ENCODE measurements around the gene LMBRD2. TPM values are rescaled to one million over a fixed set of nuclear protein-coding genes. Genes with fewer than 3 reads are reported as not detected.
"Not testable (repeated sequence)": the region's sequence is repeated elsewhere in the genome, so short reads cannot be mapped to it uniquely, and the experiment has no call there.

LMBRD2 gene
- total and polyA plus RNA-seq, 2 donors (not counting 3 experiments of a cell fraction or from before 2014, with no cell fraction given): 1.2 to 5.2 TPM

- Histone ChIP-seq H3K36me3 (ENCODE audit: control insufficient read depth in 2 of 2, extremely low read depth in 1 of 2, insufficient read depth in 2 of 2, low read length in 2 of 2) (peaks cover 0 to 9% of the 10 kb centered on the region in 2 experiments), H3K9me1 (replicated peaks; ENCODE audit: control insufficient read depth, extremely low read depth, insufficient read depth, low read length) (no peaks in the 10 kb centered on the region), H4K20me1 (replicated peaks; ENCODE audit: control insufficient read depth, extremely low read depth, insufficient read depth, low read length) (no peaks in the 10 kb centered on the region), H3K4me1 (ENCODE audit: control insufficient read depth, extremely low read depth, insufficient read depth, low read length) (no peaks in the 10 kb centered on the region), H3K27me3 (ENCODE audit: control insufficient read depth in 2 of 2, insufficient read depth in 2 of 2, low read length in 2 of 2) (no peaks in the 10 kb centered on the region), H3K4me3 (replicated peaks in 1 of 3; ENCODE audit: insufficient read depth in 1 of 3, low read depth in 1 of 3, low read length in 3 of 3) (no peak overlapping the region), H3K9me3 (replicated peaks; ENCODE audit: control insufficient read depth, insufficient read depth, low read length) (no peaks in the 10 kb centered on the region), H3K27ac (ENCODE audit: insufficient read depth, low read depth, low read length) (no peak overlapping the region), H3K79me2 (ENCODE audit: control insufficient read depth, insufficient read depth, low read length) (no peaks in the 10 kb centered on the region), H3K4me2 (ENCODE audit: insufficient read depth, low read length) (no peak overlapping the region), H3K9ac (replicated peaks; ENCODE audit: extremely low read depth, insufficient read depth, low read length) (no peak overlapping the region), H2AFZ (ENCODE audit: low read depth, low read length) (no peak overlapping the region)
- intact Hi-C loops (cut with micrococcal nuclease): no loop called here
- dilution Hi-C loops (cut with MboI; ENCODE audit: extremely low pct_ligation_motif_present, low sequenced_read_pairs): no loop called here
- no peak for FAIRE-seq
- CTCF ChIA-PET: interaction anchor here (1.2 kb wide), 1 partner anchor 16 kb away, joined by 3 read pairs; no protein-coding TSS in a partner anchor
- no peak for TF ChIP-seq POLR2AphosphoS5 (IDR thresholded peaks at IDR 0.05; ENCODE audit: insufficient read depth, low read depth, low read length)
- no TSS peak for BruUV-seq (replicated peaks)
- no peak for DNase-seq (ENCODE audit: low read depth, low spot score)
- POLR2A ChIA-PET: interaction anchor here (0.6 kb wide), 1 partner anchor 81 kb away, joined by 6 read pairs; no protein-coding TSS in a partner anchor
Measured at GRCh38 chr5:36193746-36194145, 42.1 kb upstream of the LMBRD2 start.

DNA sequence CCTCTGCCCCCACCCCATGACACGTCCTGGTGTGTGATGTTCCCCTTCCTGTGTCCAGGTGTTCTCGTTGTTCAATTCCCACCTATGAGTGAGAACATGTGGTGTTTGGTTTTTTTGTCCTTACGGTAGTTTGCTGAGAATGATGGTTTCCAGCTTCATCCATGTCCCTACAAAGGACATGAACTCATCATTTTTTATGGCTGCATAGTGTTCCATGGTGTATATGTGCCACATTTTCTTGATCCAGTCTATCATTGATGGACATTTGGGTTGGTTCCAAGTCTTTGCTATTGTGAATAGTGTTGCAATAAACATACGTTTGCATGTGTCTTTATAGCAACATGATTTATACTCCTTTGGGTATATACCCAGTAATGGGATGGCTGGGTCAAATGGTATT, 32.7 kb upstream of the LMBRD2 start:
- H3K9me3 ChIP-seq (replicated peaks; ENCODE audit: control insufficient read depth, insufficient read depth, low read length); H3K79me2 ChIP-seq (ENCODE audit: control insufficient read depth, insufficient read depth, low read length); FAIRE-seq; H3K4me2 ChIP-seq (ENCODE audit: insufficient read depth, low read length); intact Hi-C loops (cut with micrococcal nuclease); DNase-seq (ENCODE audit: low read depth, low spot score); H3K4me3 ChIP-seq (replicated peaks in 1 of 3; ENCODE audit: insufficient read depth in 1 of 3, low read depth in 1 of 3, low read length in 3 of 3); H3K9me1 ChIP-seq (replicated peaks; ENCODE audit: control insufficient read depth, extremely low read depth, insufficient read depth, low read length); dilution Hi-C loops (cut with MboI; ENCODE audit: extremely low pct_ligation_motif_present, low sequenced_read_pairs); H3K27me3 ChIP-seq (ENCODE audit: control insufficient read depth in 2 of 2, insufficient read depth in 2 of 2, low read length in 2 of 2); H3K9ac ChIP-seq (replicated peaks; ENCODE audit: extremely low read depth, insufficient read depth, low read length); CTCF ChIA-PET; H3K4me1 ChIP-seq (ENCODE audit: control insufficient read depth, extremely low read depth, insufficient read depth, low read length); POLR2A ChIA-PET; H4K20me1 ChIP-seq (replicated peaks; ENCODE audit: control insufficient read depth, extremely low read depth, insufficient read depth, low read length); H3K27ac ChIP-seq (ENCODE audit: insufficient read depth, low read depth, low read length); H2AFZ ChIP-seq (ENCODE audit: low read depth, low read length); BruUV-seq (replicated peaks): not testable (repeated sequence)
- H3K36me3 ChIP-seq (ENCODE audit: control insufficient read depth in 2 of 2, extremely low read depth in 1 of 2, insufficient read depth in 2 of 2, low read length in 2 of 2): peaks cover 0 to 10% of the 10 kb centered on the region in 2 experiments

Measured in endothelial cell of umbilical vein (primary cell).